B cell (primary cell): Measurements from ENCODE around the gene GARS1. TPM values are rescaled to one million over a fixed set of nuclear protein-coding genes. Genes with fewer than 3 reads are reported as not detected.

Source experiments
- ATAC-seq: fragments of 200-7000 bp; cut with Tn5 transposase; one replicate; pipeline ENCODE4 v1.10.0; 2021; ENCODE audit warnings: low read depth, mild to moderate bottlenecking, moderate number of reproducible peaks, moderate library complexity
- CTCF ChIA-PET: fragments of 350-600 bp; sonication (Branson Sonifier 250); formaldehyde crosslinking; loops from one replicate; lab custom pipeline; 2021; ENCODE audit warnings: antibody characterized with exemption, inconsistent platforms; lab: Charles Lee
- POLR2A ChIA-PET: fragments of 350-600 bp; sonication (Branson Sonifier 250); formaldehyde crosslinking; loops from one replicate; lab custom pipeline; 2021; ENCODE audit warnings: antibody characterized with exemption; lab: Charles Lee
- DNase-seq: peaks from one replicate; pipeline ENCODE4 v3.0.0; 2013
- H2AFZ ChIP-seq: 2 replicates; pipeline ENCODE4 v1.6.1; 2012; ENCODE audit warnings: mild to moderate bottlenecking, low read depth, low read length; ENCODE audit not compliant: insufficient read depth, poor library complexity, severe bottlenecking
- H3K27ac ChIP-seq, 2 donors: 1 replicate in 1 of 2; 2 replicates in 1 of 2; pipeline ENCODE4 v1.5.1; 2012 to 2013; ENCODE audit warnings: low read length in 2 of 2, mild to moderate bottlenecking in 2 of 2, moderate library complexity in 1 of 2
- H3K27me3 ChIP-seq, 4 experiments: fragments of 200-600 bp in 1 of 4; sonication (generic) in 1 of 4; replicated peaks in 1 of 4; 1 replicate in 2 of 4; 2 replicates in 2 of 4; pipeline versions ENCODE4 v1.6.1 to v1.7.0; 2013 to 2016; ENCODE audit warnings: low read length in 3 of 4, mild to moderate bottlenecking in 2 of 4, mixed read lengths in 1 of 4, moderate library complexity in 1 of 4; ENCODE audit not compliant: insufficient read depth in 4 of 4, control insufficient read depth in 3 of 4; ENCODE audit errors: control extremely low read depth in 1 of 4
- H3K36me3 ChIP-seq, 2 experiments: replicated peaks in 1 of 2; 1 replicate in 1 of 2; 2 replicates in 1 of 2; pipeline versions ENCODE4 v1.6.1 to v1.7.1; 2013; ENCODE audit warnings: low read length in 1 of 2; ENCODE audit not compliant: insufficient read depth in 2 of 2, control insufficient read depth in 1 of 2; ENCODE audit errors: control extremely low read depth in 1 of 2, extremely low read depth in 1 of 2
- H3K4me1 ChIP-seq, 2 donors: fragments of 200-600 bp in 1 of 2; sonication (generic) in 1 of 2; 1 replicate in 1 of 2; 2 replicates in 1 of 2; pipeline versions ENCODE4 v1.5.1 to v1.6.1; 2013 to 2017; ENCODE audit warnings: low read length in 2 of 2; ENCODE audit not compliant: control insufficient read depth in 2 of 2, insufficient read depth in 2 of 2
- H3K4me2 ChIP-seq: replicated peaks from 2 replicates; pipeline ENCODE3; 2012; ENCODE audit warnings: mild to moderate bottlenecking, low read depth, low read length; ENCODE audit not compliant: poor library complexity, severe bottlenecking
- H3K4me3 ChIP-seq, 5 experiments: fragments of 200-600 bp in 1 of 5; sonication (generic) in 1 of 5; 1 replicate in 3 of 5; 2 replicates in 2 of 5; pipeline versions ENCODE4 v1.5.1 to v1.7.0; 2011 to 2016; ENCODE audit warnings: low read length in 4 of 5, mild to moderate bottlenecking in 4 of 5, low read depth in 2 of 5, control low read depth in 1 of 5, moderate library complexity in 1 of 5; ENCODE audit not compliant: insufficient read depth in 1 of 5; ENCODE audit errors: control extremely low read depth in 1 of 5, extremely low read depth in 1 of 5
- H3K79me2 ChIP-seq: fragments of 200-600 bp; sonication (generic); one replicate; pipeline ENCODE4 v1.6.0; 2016; ENCODE audit warnings: low read length; ENCODE audit not compliant: control insufficient read depth, insufficient read depth
- H3K9ac ChIP-seq: fragments of 200-600 bp; sonication (generic); 2 replicates; pipeline ENCODE4 v1.6.1; 2017; ENCODE audit warnings: mild to moderate bottlenecking, low read length, moderate library complexity
- H3K9me3 ChIP-seq, 3 donors: one replicate each; pipeline versions ENCODE4 v1.6.1 to v1.7.1; 2013; ENCODE audit warnings: low read length in 2 of 3; ENCODE audit not compliant: control insufficient read depth in 2 of 3, insufficient read depth in 1 of 3; ENCODE audit errors: control extremely low read depth in 1 of 3
- H4K20me1 ChIP-seq: 2 replicates; pipeline ENCODE4 v1.6.0; 2012; ENCODE audit warnings: mild to moderate bottlenecking, low read length; ENCODE audit not compliant: insufficient read depth, control insufficient read depth, poor library complexity, severe bottlenecking
- H3K27ac Mint-ChIP-seq: one replicate; pipeline ENCODE4 v1.8.0; 2021; ENCODE audit warnings: mixed read lengths
- H3K27me3 Mint-ChIP-seq: one replicate; pipeline ENCODE4 v1.8.0; 2021; ENCODE audit warnings: mixed read lengths
- H3K4me1 Mint-ChIP-seq: one replicate; pipeline ENCODE4 v1.8.0; 2021; ENCODE audit warnings: mixed read lengths
- H3K4me3 Mint-ChIP-seq: one replicate; pipeline ENCODE4 v1.8.0; 2021; ENCODE audit warnings: mixed read lengths
- H3K9me3 Mint-ChIP-seq: one replicate; pipeline ENCODE4 v1.8.0; 2022; ENCODE audit warnings: mixed read lengths; ENCODE audit not compliant: insufficient read depth
- CTCF ChIP-seq: fragments of 200-600 bp; IDR thresholded peaks from one replicate; pipeline ENCODE4 v1.8.0; 2022; ENCODE audit warnings: antibody characterized with exemption, mild to moderate bottlenecking
- EZH2 ChIP-seq: IDR thresholded peaks from 2 replicates; pipeline ENCODE4 v1.6.1; 2012; ENCODE audit warnings: borderline replicate concordance, low read depth, mild to moderate bottlenecking, moderate library complexity, low read length; ENCODE audit not compliant: insufficient read depth, poor library complexity, severe bottlenecking
- WGBS: methylation state at CpG from one replicate; pipeline ENCODE4 v1.1.5; 2013; ENCODE audit warnings: missing lambda C conversion rate; ENCODE audit not compliant: insufficient coverage; 5-methylcytosine and 5-hydroxymethylcytosine counted together
- intact Hi-C: fragments of 100-400 bp; cut with micrococcal nuclease; formaldehyde crosslinking; loops from one replicate; pipeline ENCODE4 v1.10.0; 2022
- polyA plus RNA-seq: library from polyadenylated mRNA; depleted of rRNA; stranded (reverse); fragments of >200 nt; gene quantifications from 2 replicates; pipeline ENCODE4 v1.2.3, GENCODE V29; 2012
- total RNA-seq, 2 donors: library from RNA; stranded (reverse); fragments of 120-200 nt in 1 of 2; gene quantifications; 1 replicate in 1 of 2; 2 replicates in 1 of 2; pipeline versions ENCODE4 v1.2.3 to v1.2.4, GENCODE V29; 2013 to 2022

GARS1 gene
- total and polyA plus RNA-seq, 2 donors (not counting 1 experiment from before 2014, with no cell fraction given) = 54.9 to 61.7 TPM

- H3K4me3 ChIP-seq = no peak overlapping the region
- no peaks in the 10 kb centered on the region for H3K4me1 ChIP-seq
- no peak overlapping the region for H3K27ac ChIP-seq
- H3K4me2 ChIP-seq = no peak overlapping the region
- ATAC-seq = no peak
- TF ChIP-seq EZH2 (no peak), CTCF (no peak)
- no peak overlapping the region for H3K9ac ChIP-seq
- no peaks in the 10 kb centered on the region for H3K27me3 Mint-ChIP-seq
- no peaks in the 10 kb centered on the region for H3K79me2 ChIP-seq
- ChIA-PET POLR2A (no interaction called here), CTCF (no interaction called here)
- no peaks in the 10 kb centered on the region for H3K9me3 Mint-ChIP-seq
- H3K4me1 Mint-ChIP-seq = no peaks in the 10 kb centered on the region
- no peak for DNase-seq
- WGBS = 90% methylated on average over 2 of the region's 4 CpGs
- H2AFZ ChIP-seq = no peak overlapping the region
- no peaks in the 10 kb centered on the region for H4K20me1 ChIP-seq
- no peaks in the 10 kb centered on the region for H3K9me3 ChIP-seq
- peaks cover 24 to 71% of the 10 kb centered on the region in 2 experiments for H3K36me3 ChIP-seq
- H3K4me3 Mint-ChIP-seq = no peak overlapping the region
- H3K27ac Mint-ChIP-seq = no peak overlapping the region
- intact Hi-C loops = no loop called here
- H3K27me3 ChIP-seq = no peaks in the 10 kb centered on the region
Measured at GRCh38 chr7:30616318-30616717, 21.6 kb downstream of the GARS1 start.

GRCh38 chr7:30617359-30617758, 22.7 kb downstream of the GARS1 start:
- WGBS = 90% methylated on average over 2 of the region's 2 CpGs
- Mint-ChIP-seq H3K9me3 (no peaks in the 10 kb centered on the region), H3K27ac (no peak overlapping the region), H3K27me3 (no peaks in the 10 kb centered on the region), H3K4me1 (no peaks in the 10 kb centered on the region), H3K4me3 (no peak overlapping the region)
- DNase-seq = no peak
- no peak for ATAC-seq
- ChIA-PET CTCF (no interaction called here), POLR2A (no interaction called here)
- Histone ChIP-seq H3K27me3 (no peaks in the 10 kb centered on the region), H3K4me2 (no peak overlapping the region), H3K79me2 (no peaks in the 10 kb centered on the region), H3K9ac (no peak overlapping the region), H2AFZ (no peak overlapping the region), H3K36me3 (peaks cover 26 to 73% of the 10 kb centered on the region in 2 experiments), H3K4me1 (no peaks in the 10 kb centered on the region), H3K9me3 (no peaks in the 10 kb centered on the region), H4K20me1 (no peaks in the 10 kb centered on the region), H3K27ac (no peak overlapping the region), H3K4me3 (no peak overlapping the region)
- intact Hi-C loops = no loop called here
- TF ChIP-seq EZH2 (no peak), CTCF (no peak)
